Mucosa of descending colon (tissue), 3 donors: ENCODE measurements around the gene KRTDAP. TPM values are rescaled to one million over a fixed set of nuclear protein-coding genes. Genes with fewer than 3 reads are reported as not detected.
"Not testable (repeated sequence)": the region's sequence is repeated elsewhere in the genome, so short reads cannot be mapped to it uniquely, and the experiment has no call there.

Experiments
- ATAC-seq: fragments of 200-7000 bp; cut with Tn5 transposase; one replicate; pipeline ENCODE4 v1.9.1; 2020; ENCODE audit warnings: mild to moderate bottlenecking, moderate library complexity
- DNase-seq, 3 donors: peaks; one replicate each; pipeline ENCODE4 v3.0.0-alpha.2; 2020
- H3K36me3 ChIP-seq: fragments of 200-600 bp; one replicate; pipeline ENCODE4 v1.8.0; 2021; ENCODE audit warnings: low read depth, mild to moderate bottlenecking
- H3K4me1 ChIP-seq: fragments of 200-600 bp; one replicate; pipeline ENCODE4 v1.8.0; 2021; ENCODE audit warnings: low read depth, mild to moderate bottlenecking
- H3K4me3 ChIP-seq: fragments of 200-600 bp; one replicate; pipeline ENCODE4 v1.8.0; 2021; ENCODE audit warnings: mild to moderate bottlenecking
- H3K9me3 ChIP-seq: fragments of 200-600 bp; one replicate; pipeline ENCODE4 v1.8.0; 2021; ENCODE audit warnings: mild to moderate bottlenecking
- CTCF ChIP-seq: fragments of 200-600 bp; IDR thresholded peaks from one replicate; pipeline ENCODE4 v1.8.0; 2022; ENCODE audit warnings: antibody characterized with exemption, mild to moderate bottlenecking
- intact Hi-C, 2 donors: fragments of 100-400 bp; cut with DNase I in 1 of 2; cut with micrococcal nuclease in 1 of 2; formaldehyde crosslinking; loops; one replicate each; pipeline versions ENCODE4 v1.11.0 to v1.11.1; 2022; cut with DNase I, micrococcal nuclease
- total RNA-seq, 3 donors: library from RNA; stranded (reverse); fragmentation: NEBNext Ultra II Directional in 2 of 3; extraction: Animal tissue kit (Norgen Biotek cat#: 25700) in 2 of 3; gene quantifications; one replicate each; pipeline versions ENCODE4 v1.2.1 to v1.2.4, GENCODE V29; 2021 to 2023
- donor health status: DM: no; HTN: no; CAD: no; lungs with moderate emphysema.
- donor health status: DM: no; HTN: no; CAD: no.
- donor health status: DM: no; HTN: yes; CAD: no.

The KRTDAP gene
- total RNA-seq, 3 donors from 2014 or later = not detected

GRCh38 chr19:35470128-35470527 lies 20.1 kb downstream of the KRTDAP start:
- DNase-seq (no peak), ATAC-seq (no peak)
- intact Hi-C loops = no loop called here
- H3K9me3 ChIP-seq = no peaks in the 10 kb centered on the region
- H3K4me3 ChIP-seq = no peak overlapping the region
- TF ChIP-seq CTCF = no peak
- H3K36me3 ChIP-seq = no peaks in the 10 kb centered on the region
- H3K4me1 ChIP-seq = no peaks in the 10 kb centered on the region

- intact Hi-C loops = no loop called here
- TF ChIP-seq CTCF = peak; percentile 39
- ATAC-seq = peak; percentile 96
- H3K4me1 ChIP-seq = no peaks in the 10 kb centered on the region
- H3K36me3 ChIP-seq = no peaks in the 10 kb centered on the region
- no peaks in the 10 kb centered on the region for H3K9me3 ChIP-seq
- no peak overlapping the region for H3K4me3 ChIP-seq
- peak; percentile 60 to 74 (median 73) for DNase-seq
Measured at GRCh38 chr19:35468637-35469036, 21.6 kb downstream of the KRTDAP start.

- intact Hi-C loops = no loop called here
- no peak for TF ChIP-seq CTCF
- Histone ChIP-seq H3K4me1 (no peaks in the 10 kb centered on the region), H3K36me3 (no peaks in the 10 kb centered on the region), H3K9me3 (no peaks in the 10 kb centered on the region), H3K4me3 (no peak overlapping the region)
- ATAC-seq = no peak
- no peak for DNase-seq
Measured at GRCh38 chr19:35466259-35466658, 24.0 kb downstream of the KRTDAP start.

GRCh38 chr19:35462956-35463355 lies 27.3 kb downstream of the KRTDAP start:
- H3K36me3 ChIP-seq, ATAC-seq, intact Hi-C loops, H3K4me3 ChIP-seq, H3K9me3 ChIP-seq, H3K4me1 ChIP-seq, DNase-seq: not testable (repeated sequence)

GRCh38 chr19:35462476-35462953 lies 27.7 kb downstream of the KRTDAP start:
- no peaks in the 10 kb centered on the region for H3K4me1 ChIP-seq
- intact Hi-C loops = no loop called here
- DNase-seq = peak in 1 of 3 donors; percentile 29
- no peak for TF ChIP-seq CTCF
- H3K36me3 ChIP-seq = no peaks in the 10 kb centered on the region
- H3K9me3 ChIP-seq = no peaks in the 10 kb centered on the region
- no peak overlapping the region for H3K4me3 ChIP-seq
- peak; percentile 82 for ATAC-seq

GRCh38 chr19:35461788-35462187 lies 28.5 kb downstream of the KRTDAP start:
- ATAC-seq, intact Hi-C loops, DNase-seq, H3K4me3 ChIP-seq, H3K4me1 ChIP-seq, H3K9me3 ChIP-seq, H3K36me3 ChIP-seq: not testable (repeated sequence)

GRCh38 chr19:35461060-35461459 lies 29.2 kb downstream of the KRTDAP start:
- DNase-seq (no peak), ATAC-seq (no peak)
- Histone ChIP-seq H3K4me3 (no peak overlapping the region), H3K9me3 (no peaks in the 10 kb centered on the region), H3K36me3 (no peaks in the 10 kb centered on the region), H3K4me1 (no peaks in the 10 kb centered on the region)
- no peak for TF ChIP-seq CTCF
- intact Hi-C loops = no loop called here
